Spleen (tissue), 7 donors: ENCODE results near the gene MYD88.

ENCODE experiments used
- POLR2A ChIP-seq, 3 donors: fragments of 450-650 bp; IDR thresholded peaks; one replicate each; pipeline ENCODE4 v1.5.1; 2017; ENCODE audit warnings: antibody characterized with exemption in 3 of 3, mild to moderate bottlenecking in 1 of 3
- POLR2AphosphoS5 ChIP-seq, 3 donors: sonication (generic); formaldehyde crosslinking; IDR thresholded peaks; one replicate each; pipeline ENCODE4 v1.5.1; 2017; ENCODE audit warnings: antibody characterized with exemption in 3 of 3
- TF ChIP-seq, protein P1 (sequence below), 11 experiments: fragments of 200-600 bp in 7 of 11; fragments of 450-650 bp in 4 of 11; sonication (generic) in 4 of 11; IDR thresholded peaks in 8 of 11; conservative IDR thresholded peaks in 3 of 11; 1 replicate in 7 of 11; 2 replicates in 4 of 11; pipeline versions ENCODE4 v1.4.0 to v1.8.0; 2016 to 2021; ENCODE audit warnings: antibody characterized with exemption in 11 of 11, inconsistent platforms in 4 of 11, mild to moderate bottlenecking in 1 of 11
- donor health status: DM: no; HTN: no; CAD: no; lungs with moderate emphysema.
- donor health status: DM: no; HTN: no; CAD: no.
- donor health status: DM: no; HTN: no; CAD: no.

DNA sequence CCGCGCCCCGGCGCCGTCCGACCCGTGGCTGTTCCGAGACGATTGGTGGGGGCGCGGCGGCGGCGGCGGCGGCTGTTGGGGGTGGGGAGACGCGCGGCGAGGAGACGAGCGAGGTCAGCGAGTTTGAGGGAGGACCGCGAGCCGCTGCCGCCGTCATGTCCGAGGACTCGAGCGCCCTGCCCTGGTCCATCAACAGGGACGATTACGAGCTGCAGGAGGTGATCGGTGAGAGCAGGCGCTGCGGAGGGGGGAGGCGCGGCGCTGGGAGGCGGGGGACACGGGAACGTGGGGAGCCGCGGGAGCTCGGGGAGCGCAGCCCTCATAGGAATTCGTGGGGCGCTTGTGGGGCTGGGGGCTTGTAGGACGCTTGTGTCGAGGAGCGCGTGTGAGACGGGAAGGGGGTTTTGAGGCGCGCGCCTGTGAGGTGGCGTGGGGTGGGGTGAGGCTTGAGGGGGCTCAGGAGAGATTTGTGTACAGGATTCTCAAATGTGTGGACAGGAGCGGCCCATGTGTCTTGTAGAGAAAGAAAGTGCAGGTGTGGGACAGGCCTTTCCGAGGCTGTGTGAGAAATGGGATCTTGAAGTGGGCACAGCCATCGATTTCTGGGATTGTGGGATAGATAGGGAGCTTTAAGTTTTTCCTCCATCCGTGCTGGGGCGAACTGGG, 27.4 kb downstream of the MYD88 start:
- TF ChIP-seq, protein P1, sequence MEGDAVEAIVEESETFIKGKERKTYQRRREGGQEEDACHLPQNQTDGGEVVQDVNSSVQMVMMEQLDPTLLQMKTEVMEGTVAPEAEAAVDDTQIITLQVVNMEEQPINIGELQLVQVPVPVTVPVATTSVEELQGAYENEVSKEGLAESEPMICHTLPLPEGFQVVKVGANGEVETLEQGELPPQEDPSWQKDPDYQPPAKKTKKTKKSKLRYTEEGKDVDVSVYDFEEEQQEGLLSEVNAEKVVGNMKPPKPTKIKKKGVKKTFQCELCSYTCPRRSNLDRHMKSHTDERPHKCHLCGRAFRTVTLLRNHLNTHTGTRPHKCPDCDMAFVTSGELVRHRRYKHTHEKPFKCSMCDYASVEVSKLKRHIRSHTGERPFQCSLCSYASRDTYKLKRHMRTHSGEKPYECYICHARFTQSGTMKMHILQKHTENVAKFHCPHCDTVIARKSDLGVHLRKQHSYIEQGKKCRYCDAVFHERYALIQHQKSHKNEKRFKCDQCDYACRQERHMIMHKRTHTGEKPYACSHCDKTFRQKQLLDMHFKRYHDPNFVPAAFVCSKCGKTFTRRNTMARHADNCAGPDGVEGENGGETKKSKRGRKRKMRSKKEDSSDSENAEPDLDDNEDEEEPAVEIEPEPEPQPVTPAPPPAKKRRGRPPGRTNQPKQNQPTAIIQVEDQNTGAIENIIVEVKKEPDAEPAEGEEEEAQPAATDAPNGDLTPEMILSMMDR (IDR thresholded peaks at IDR 0.05 in 8 of 11, conservative IDR thresholded peaks at IDR 0.05 in 3 of 11) = no peak
- TF ChIP-seq POLR2A (IDR thresholded peaks at IDR 0.05) (no peak), POLR2AphosphoS5 (IDR thresholded peaks at IDR 0.05) (no peak)
